ENCODE data around the gene PSMB3. TPM values are rescaled to one million over a fixed set of nuclear protein-coding genes. Genes with fewer than 3 reads are reported as not detected.
A peak's percentile ranks its signal among the peaks of the same experiment; 100 is the strongest.

The PSMB3 gene
- total RNA-seq, 1 donor from 2014 or later: 156 TPM

DNA sequence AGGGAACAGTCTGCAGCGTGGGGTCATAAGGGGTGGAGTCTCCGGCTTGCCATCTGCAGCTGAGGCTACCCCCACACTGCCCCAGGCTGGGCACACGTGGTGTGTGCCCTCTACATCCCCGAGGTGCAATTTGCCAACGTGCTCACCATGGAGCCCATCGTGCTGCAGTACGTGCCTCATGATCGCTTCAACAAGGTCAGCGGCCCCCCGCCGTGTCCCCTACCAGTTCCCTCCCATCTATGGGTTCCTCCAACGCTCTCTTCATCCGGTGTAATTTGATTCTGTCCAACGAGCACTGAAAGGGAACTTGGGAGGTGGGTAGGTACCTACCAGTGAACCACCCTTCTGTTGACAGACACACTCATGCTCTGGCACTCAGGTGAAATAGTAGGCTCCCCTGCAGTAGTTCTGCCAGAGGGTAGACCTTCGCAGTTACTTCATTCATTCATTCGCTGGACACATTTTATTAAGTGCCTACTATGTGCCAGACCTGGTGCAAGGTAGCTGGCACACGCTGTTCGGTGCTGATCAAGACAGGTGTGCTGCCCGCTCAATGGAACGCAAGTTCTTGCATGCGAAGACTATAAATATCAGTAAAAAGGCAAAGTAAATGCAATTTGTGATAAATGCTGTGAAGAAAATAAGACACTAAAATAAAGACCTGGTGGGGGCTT lies 44.7 kb upstream of the PSMB3 start:
- Histone ChIP-seq H3K9ac (ENCODE audit: low read depth in 1 of 3, low read length in 3 of 3) (peak overlapping the region in 1 of 3 donors; percentile 86), H3K36me3 (ENCODE audit: control insufficient read depth in 3 of 3, insufficient read depth in 3 of 3, low read length in 3 of 3) (peaks cover 30 to 31% (median 30%) of the 10 kb centered on the region in 3 donors), H3K4me1 (ENCODE audit: control insufficient read depth in 3 of 3, insufficient read depth in 3 of 3, low read length in 3 of 3) (peaks cover 56 to 80% (median 67%) of the 10 kb centered on the region in 3 donors), H3K27me3 (ENCODE audit: control insufficient read depth in 3 of 3, insufficient read depth in 3 of 3, low read length in 3 of 3) (no peaks in the 10 kb centered on the region), H3K4me3 (ENCODE audit: low read length in 3 of 3) (peak overlapping the region in 1 of 3 donors; percentile 24), H3K27ac (ENCODE audit: low read depth, low read length) (no peak overlapping the region), H3K9me3 (ENCODE audit: control insufficient read depth in 3 of 3, low read length in 3 of 3) (no peaks in the 10 kb centered on the region)

DNA sequence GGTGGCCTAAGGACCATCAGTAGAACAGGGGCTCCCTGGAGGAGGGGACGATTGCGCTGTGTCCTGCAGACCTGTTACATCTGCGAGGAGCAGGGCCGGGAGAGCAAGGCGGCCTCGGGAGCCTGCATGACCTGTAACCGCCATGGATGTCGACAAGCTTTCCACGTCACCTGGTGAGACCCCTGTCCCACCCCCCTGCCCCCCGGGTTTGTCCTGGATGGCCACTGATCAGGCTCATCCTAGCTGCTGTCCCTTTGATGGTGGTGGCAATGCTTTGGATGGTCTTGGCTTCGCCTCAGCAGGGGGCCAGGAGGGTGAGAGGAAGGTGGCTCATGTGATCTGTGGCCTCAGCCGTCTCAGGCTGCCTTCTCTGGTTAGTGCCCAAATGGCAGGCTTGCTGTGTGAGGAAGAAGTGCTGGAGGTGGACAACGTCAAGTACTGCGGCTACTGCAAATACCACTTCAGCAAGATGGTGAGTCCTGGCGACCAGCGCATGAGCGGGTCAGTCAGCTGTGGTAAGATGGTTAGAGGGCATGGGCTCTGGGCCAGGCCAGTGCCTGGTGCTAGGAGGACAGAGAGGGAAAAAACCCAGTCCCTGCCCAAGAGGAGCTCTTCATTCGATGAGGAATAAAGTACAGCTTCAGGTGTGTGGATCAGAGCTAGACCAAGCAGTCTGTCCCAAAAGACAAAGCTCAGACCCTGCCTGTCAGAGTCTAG lies 43.3 kb upstream of the PSMB3 start:
- Histone ChIP-seq H3K27me3 (ENCODE audit: control insufficient read depth in 3 of 3, insufficient read depth in 3 of 3, low read length in 3 of 3) (no peaks in the 10 kb centered on the region), H3K4me1 (ENCODE audit: control insufficient read depth in 3 of 3, insufficient read depth in 3 of 3, low read length in 3 of 3) (peaks cover 44 to 75% (median 60%) of the 10 kb centered on the region in 3 donors), H3K9ac (ENCODE audit: low read depth in 1 of 3, low read length in 3 of 3) (peak overlapping the region; percentile 25 to 79 (median 35)), H3K27ac (ENCODE audit: low read depth, low read length) (peak overlapping the region; percentile 79), H3K4me3 (ENCODE audit: low read length in 3 of 3) (peak overlapping the region in 1 of 3 donors; percentile 7), H3K9me3 (ENCODE audit: control insufficient read depth in 3 of 3, low read length in 3 of 3) (no peaks in the 10 kb centered on the region), H3K36me3 (ENCODE audit: control insufficient read depth in 3 of 3, insufficient read depth in 3 of 3, low read length in 3 of 3) (peaks cover 44 to 45% (median 44%) of the 10 kb centered on the region in 3 donors)

DNA sequence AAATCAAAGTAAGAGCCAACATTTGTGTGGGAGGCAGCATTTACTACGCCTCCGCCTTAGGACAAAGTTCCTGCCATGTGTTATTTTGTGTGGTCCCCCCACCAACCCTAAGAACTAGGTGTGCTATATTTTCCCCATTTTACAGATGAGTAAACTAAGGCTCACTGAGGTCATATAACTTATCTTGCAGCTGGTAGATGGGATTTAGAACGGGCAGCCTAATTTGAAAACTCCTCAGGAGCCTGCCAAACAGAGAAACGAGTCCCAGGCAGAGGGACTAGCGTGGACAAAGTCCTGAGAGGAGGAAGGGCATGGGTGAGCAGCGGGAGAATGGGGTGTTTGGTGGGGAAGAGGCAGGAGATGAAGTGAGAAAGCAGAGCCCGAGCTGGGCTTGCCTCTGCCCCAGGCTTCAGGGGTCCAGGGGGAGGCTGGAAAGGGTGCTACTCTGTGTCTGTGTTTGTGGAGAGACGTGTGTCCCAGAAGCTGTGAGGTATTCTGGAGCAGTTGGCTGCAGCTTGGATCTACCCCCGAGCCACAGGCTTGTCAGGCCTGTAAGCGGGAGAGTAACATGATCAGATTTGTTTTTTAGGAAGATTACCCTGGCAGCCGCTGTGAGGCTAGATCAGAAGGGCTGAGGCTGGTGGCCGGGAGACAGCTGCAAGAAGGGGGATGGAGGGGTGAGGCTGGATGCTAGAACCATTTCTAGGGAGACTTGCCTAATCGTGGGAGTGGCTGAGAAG lies 42.5 kb upstream of the PSMB3 start:
- no peak overlapping the region for H3K4me3 ChIP-seq (ENCODE audit: low read length in 3 of 3)
- peaks cover 42 to 73% (median 58%) of the 10 kb centered on the region in 3 donors for H3K4me1 ChIP-seq (ENCODE audit: control insufficient read depth in 3 of 3, insufficient read depth in 3 of 3, low read length in 3 of 3)
- H3K9me3 ChIP-seq (ENCODE audit: control insufficient read depth in 3 of 3, low read length in 3 of 3): no peaks in the 10 kb centered on the region
- H3K36me3 ChIP-seq (ENCODE audit: control insufficient read depth in 3 of 3, insufficient read depth in 3 of 3, low read length in 3 of 3): peaks cover 50 to 52% (median 50%) of the 10 kb centered on the region in 3 donors
- peak overlapping the region in 2 of 3 donors; percentile 35 to 79 for H3K9ac ChIP-seq (ENCODE audit: low read depth in 1 of 3, low read length in 3 of 3)
- H3K27ac ChIP-seq (ENCODE audit: low read depth, low read length): peak overlapping the region; percentile 79
- no peaks in the 10 kb centered on the region for H3K27me3 ChIP-seq (ENCODE audit: control insufficient read depth in 3 of 3, insufficient read depth in 3 of 3, low read length in 3 of 3)

DNA sequence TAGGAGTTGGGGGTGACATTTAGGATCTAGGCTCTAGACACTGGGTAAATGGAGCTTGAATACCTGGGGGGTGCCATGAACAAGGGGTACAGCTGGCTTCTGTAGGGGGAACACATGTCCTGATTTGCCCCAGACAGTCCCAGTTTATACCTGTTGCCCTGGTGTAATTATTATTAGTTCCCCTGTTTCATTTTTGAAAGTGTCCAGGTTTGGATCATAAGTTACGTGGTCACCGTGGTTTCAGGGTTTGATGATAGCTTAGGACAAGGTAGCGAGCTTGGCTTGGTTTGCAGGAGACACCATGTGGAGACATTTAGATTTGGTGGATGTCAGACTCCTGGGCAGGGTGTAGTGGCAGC lies 42.0 kb upstream of the PSMB3 start:
- Histone ChIP-seq H3K4me3 (ENCODE audit: low read length in 3 of 3) (no peak overlapping the region), H3K9ac (ENCODE audit: low read depth in 1 of 3, low read length in 3 of 3) (peak overlapping the region; percentile 16 to 60 (median 46)), H3K9me3 (ENCODE audit: control insufficient read depth in 3 of 3, low read length in 3 of 3) (no peaks in the 10 kb centered on the region), H3K4me1 (ENCODE audit: control insufficient read depth in 3 of 3, insufficient read depth in 3 of 3, low read length in 3 of 3) (peaks cover 42 to 73% (median 58%) of the 10 kb centered on the region in 3 donors), H3K36me3 (ENCODE audit: control insufficient read depth in 3 of 3, insufficient read depth in 3 of 3, low read length in 3 of 3) (peaks cover 55 to 58% (median 56%) of the 10 kb centered on the region in 3 donors), H3K27ac (ENCODE audit: low read depth, low read length) (peak overlapping the region; percentile 79), H3K27me3 (ENCODE audit: control insufficient read depth in 3 of 3, insufficient read depth in 3 of 3, low read length in 3 of 3) (no peaks in the 10 kb centered on the region)

DNA sequence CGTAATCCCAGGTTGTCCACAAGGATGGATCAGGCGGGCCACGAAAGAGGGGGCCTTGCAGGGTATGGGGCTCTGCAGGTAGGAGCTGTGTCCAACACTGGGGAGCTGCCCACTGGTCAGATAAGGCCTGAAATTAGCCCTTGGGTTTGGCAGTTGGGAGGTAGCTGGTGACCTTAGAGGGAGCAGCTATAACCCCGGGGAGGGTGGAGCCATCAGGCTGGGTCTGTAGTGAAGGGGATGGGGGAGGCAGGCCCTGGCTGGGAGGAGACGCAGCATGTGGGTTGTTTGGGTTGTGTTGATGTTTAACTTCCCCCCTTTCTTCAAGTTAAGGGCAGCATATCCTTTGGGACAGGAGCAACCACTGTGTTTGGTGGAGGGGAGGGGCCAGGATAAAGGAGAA lies 41.6 kb upstream of the PSMB3 start:
- no peaks in the 10 kb centered on the region for H3K27me3 ChIP-seq (ENCODE audit: control insufficient read depth in 3 of 3, insufficient read depth in 3 of 3, low read length in 3 of 3)
- peaks cover 59 to 62% (median 60%) of the 10 kb centered on the region in 3 donors for H3K36me3 ChIP-seq (ENCODE audit: control insufficient read depth in 3 of 3, insufficient read depth in 3 of 3, low read length in 3 of 3)
- no peaks in the 10 kb centered on the region for H3K9me3 ChIP-seq (ENCODE audit: control insufficient read depth in 3 of 3, low read length in 3 of 3)
- no peak overlapping the region for H3K4me3 ChIP-seq (ENCODE audit: low read length in 3 of 3)
- H3K27ac ChIP-seq (ENCODE audit: low read depth, low read length): peak overlapping the region; percentile 79
- peaks cover 42 to 71% (median 58%) of the 10 kb centered on the region in 3 donors for H3K4me1 ChIP-seq (ENCODE audit: control insufficient read depth in 3 of 3, insufficient read depth in 3 of 3, low read length in 3 of 3)
- H3K9ac ChIP-seq (ENCODE audit: low read depth in 1 of 3, low read length in 3 of 3): peak overlapping the region in 2 of 3 donors; percentile 16 to 60

DNA sequence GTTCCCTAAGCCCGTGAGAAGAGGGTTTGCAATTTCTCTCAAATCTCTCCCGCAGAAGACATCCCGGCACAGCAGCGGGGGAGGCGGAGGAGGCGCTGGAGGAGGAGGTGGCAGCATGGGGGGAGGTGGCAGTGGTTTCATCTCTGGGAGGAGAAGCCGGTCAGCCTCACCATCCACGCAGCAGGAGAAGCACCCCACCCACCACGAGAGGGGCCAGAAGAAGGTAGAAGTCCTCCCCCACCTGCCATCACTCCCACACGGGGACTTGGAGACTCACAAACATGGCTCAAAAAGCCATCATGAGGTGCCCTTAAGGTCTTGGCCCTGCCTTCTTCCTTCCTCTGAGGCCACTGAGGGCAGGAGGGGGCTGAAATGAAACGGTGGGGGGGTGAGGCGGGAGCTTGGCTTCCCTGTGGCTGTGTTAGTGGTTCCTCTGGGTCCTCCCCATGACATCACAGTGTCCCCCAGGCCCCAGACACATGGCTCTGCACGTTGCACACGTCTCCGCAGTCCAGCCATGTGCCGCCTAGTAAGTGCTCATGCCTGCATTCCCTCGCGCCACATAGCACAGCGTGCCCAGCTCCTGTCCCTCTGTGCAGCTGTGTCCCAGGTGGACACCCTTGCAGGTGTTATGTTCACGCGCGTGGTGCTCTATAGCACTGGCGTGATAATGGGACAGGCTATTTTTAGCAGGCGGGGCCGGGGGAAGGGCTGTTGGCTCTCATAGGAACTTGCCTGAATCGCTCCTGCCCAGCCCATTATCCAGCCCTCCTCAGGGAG lies 40.6 kb upstream of the PSMB3 start:
- Histone ChIP-seq H3K4me1 (ENCODE audit: control insufficient read depth in 3 of 3, insufficient read depth in 3 of 3, low read length in 3 of 3) (peaks cover 37 to 61% (median 51%) of the 10 kb centered on the region in 3 donors), H3K27ac (ENCODE audit: low read depth, low read length) (peak overlapping the region; percentile 38), H3K36me3 (ENCODE audit: control insufficient read depth in 3 of 3, insufficient read depth in 3 of 3, low read length in 3 of 3) (peaks cover 68 to 69% (median 68%) of the 10 kb centered on the region in 3 donors), H3K27me3 (ENCODE audit: control insufficient read depth in 3 of 3, insufficient read depth in 3 of 3, low read length in 3 of 3) (no peaks in the 10 kb centered on the region), H3K4me3 (ENCODE audit: low read length in 3 of 3) (no peak overlapping the region), H3K9me3 (ENCODE audit: control insufficient read depth in 3 of 3, low read length in 3 of 3) (no peaks in the 10 kb centered on the region), H3K9ac (ENCODE audit: low read depth in 1 of 3, low read length in 3 of 3) (peak overlapping the region in 1 of 3 donors; percentile 60)

DNA sequence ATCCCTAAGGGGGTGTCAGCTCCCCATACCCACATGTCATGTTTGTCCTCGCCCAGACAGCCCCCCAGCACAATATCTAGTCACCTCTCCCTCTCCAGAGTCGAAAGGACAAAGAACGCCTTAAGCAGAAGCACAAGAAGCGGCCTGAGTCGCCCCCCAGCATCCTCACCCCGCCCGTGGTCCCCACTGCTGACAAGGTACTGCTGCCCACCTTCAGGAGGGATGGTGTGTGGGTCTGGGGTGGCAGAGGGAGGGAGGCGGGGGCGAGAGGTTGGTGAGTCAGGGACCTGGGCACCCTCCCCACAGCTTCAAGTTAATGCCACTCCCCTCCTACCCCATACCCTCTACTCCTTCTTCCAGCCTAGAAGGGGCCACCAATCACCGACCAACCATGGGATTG lies 39.9 kb upstream of the PSMB3 start:
- Histone ChIP-seq H3K9me3 (ENCODE audit: control insufficient read depth in 3 of 3, low read length in 3 of 3) (no peaks in the 10 kb centered on the region), H3K4me3 (ENCODE audit: low read length in 3 of 3) (no peak overlapping the region), H3K27ac (ENCODE audit: low read depth, low read length) (peak overlapping the region; percentile 38), H3K27me3 (ENCODE audit: control insufficient read depth in 3 of 3, insufficient read depth in 3 of 3, low read length in 3 of 3) (no peaks in the 10 kb centered on the region), H3K36me3 (ENCODE audit: control insufficient read depth in 3 of 3, insufficient read depth in 3 of 3, low read length in 3 of 3) (peaks cover 70 to 71% (median 71%) of the 10 kb centered on the region in 3 donors), H3K9ac (ENCODE audit: low read depth in 1 of 3, low read length in 3 of 3) (peak overlapping the region in 1 of 3 donors; percentile 33), H3K4me1 (ENCODE audit: control insufficient read depth in 3 of 3, insufficient read depth in 3 of 3, low read length in 3 of 3) (peaks cover 33 to 55% (median 45%) of the 10 kb centered on the region in 3 donors)

DNA sequence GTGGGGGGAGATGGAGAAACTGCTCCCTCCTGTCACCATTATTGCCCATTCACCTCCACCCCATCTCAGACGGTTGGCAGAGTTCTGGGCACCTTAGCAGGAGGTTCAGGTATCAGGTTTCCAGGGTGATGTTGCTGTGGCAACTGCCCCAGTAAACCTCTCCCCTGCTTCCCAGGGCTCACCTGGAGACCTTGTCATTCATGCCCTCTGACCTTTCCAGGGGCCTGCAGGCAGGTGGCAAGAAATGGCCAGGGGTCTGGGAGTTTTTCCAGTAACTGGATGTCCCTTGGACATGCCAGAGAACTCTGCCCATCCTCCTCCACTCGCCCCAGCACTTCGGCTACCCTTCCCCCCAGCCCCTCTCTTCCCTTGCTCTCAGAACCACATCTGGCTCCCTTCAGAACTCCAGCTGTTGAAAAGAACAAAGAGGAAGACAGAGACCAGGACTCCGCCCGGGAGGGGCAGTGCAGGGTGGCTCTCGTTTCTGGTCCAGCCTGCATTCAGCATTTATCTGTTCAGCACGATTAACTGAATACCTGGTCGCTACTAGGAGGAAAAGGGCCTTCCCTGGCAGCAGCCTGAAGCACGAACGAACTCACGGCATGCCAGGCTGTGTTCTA lies 39.0 kb upstream of the PSMB3 start:
- Histone ChIP-seq H3K4me3 (ENCODE audit: low read length in 3 of 3) (no peak overlapping the region), H3K27ac (ENCODE audit: low read depth, low read length) (no peak overlapping the region), H3K9me3 (ENCODE audit: control insufficient read depth in 3 of 3, low read length in 3 of 3) (no peaks in the 10 kb centered on the region), H3K27me3 (ENCODE audit: control insufficient read depth in 3 of 3, insufficient read depth in 3 of 3, low read length in 3 of 3) (no peaks in the 10 kb centered on the region), H3K4me1 (ENCODE audit: control insufficient read depth in 3 of 3, insufficient read depth in 3 of 3, low read length in 3 of 3) (peaks cover 33 to 47% (median 39%) of the 10 kb centered on the region in 3 donors), H3K36me3 (ENCODE audit: control insufficient read depth in 3 of 3, insufficient read depth in 3 of 3, low read length in 3 of 3) (peaks cover 67 to 78% (median 72%) of the 10 kb centered on the region in 3 donors), H3K9ac (ENCODE audit: low read depth in 1 of 3, low read length in 3 of 3) (no peak overlapping the region)

Measured in skeletal muscle tissue (tissue), 4 donors.